Mesenchymal stem cell (in vitro differentiated cells and primary cell): Measurements from ENCODE around the gene DPF1.

Experiments
- DNase-seq: peaks from one replicate; pipeline ENCODE4 v3.0.0-alpha.2; 2013
- H2AFZ ChIP-seq: one replicate; pipeline ENCODE4 v1.6.1; 2013; ENCODE audit warnings: low read depth, mild to moderate bottlenecking, control low read depth, inconsistent platforms, low read length, moderate library complexity
- H2AK5ac ChIP-seq: 2 replicates; pipeline ENCODE4 v1.6.1; 2013; ENCODE audit warnings: low read length, moderate library complexity, mild to moderate bottlenecking, inconsistent platforms; ENCODE audit not compliant: severe bottlenecking
- H2BK120ac ChIP-seq: one replicate; pipeline ENCODE4 v1.6.1; 2013; ENCODE audit warnings: low read depth, mild to moderate bottlenecking, inconsistent platforms, low read length, moderate library complexity
- H2BK12ac ChIP-seq, 2 experiments: one replicate each; pipeline ENCODE4 v1.6.1; 2013; ENCODE audit warnings: inconsistent platforms in 2 of 2, low read length in 2 of 2, mild to moderate bottlenecking in 2 of 2, moderate library complexity in 2 of 2, control low read depth in 1 of 2
- H2BK15ac ChIP-seq: one replicate; pipeline ENCODE4 v1.6.1; 2013; ENCODE audit warnings: mild to moderate bottlenecking, low read depth, inconsistent platforms; ENCODE audit not compliant: poor library complexity, severe bottlenecking
- H2BK5ac ChIP-seq: 2 replicates; pipeline ENCODE4 v1.6.1; 2013; ENCODE audit warnings: low read depth, mild to moderate bottlenecking, low read length, control low read depth, inconsistent platforms; ENCODE audit not compliant: poor library complexity, severe bottlenecking
- H3K14ac ChIP-seq, 2 experiments: one replicate each; pipeline ENCODE4 v1.6.1; 2013; ENCODE audit warnings: inconsistent platforms in 2 of 2, low read length in 2 of 2, control low read depth in 1 of 2, mild to moderate bottlenecking in 1 of 2, moderate library complexity in 1 of 2
- H3K18ac ChIP-seq, 2 experiments: one replicate each; pipeline ENCODE4 v1.6.1; 2013; ENCODE audit warnings: inconsistent platforms in 2 of 2, low read length in 2 of 2, control low read depth in 1 of 2, low read depth in 1 of 2, mild to moderate bottlenecking in 1 of 2
- H3K23ac ChIP-seq, 2 experiments: one replicate each; pipeline ENCODE4 v1.6.1; 2013; ENCODE audit warnings: inconsistent platforms in 2 of 2, low read length in 2 of 2, mild to moderate bottlenecking in 2 of 2, moderate library complexity in 2 of 2, control low read depth in 1 of 2
- H3K27ac ChIP-seq: 2 replicates; pipeline ENCODE4 v1.5.1; 2013; ENCODE audit warnings: mild to moderate bottlenecking, moderate library complexity, low read length, control low read depth, inconsistent platforms; ENCODE audit not compliant: poor library complexity, severe bottlenecking
- H3K27me3 ChIP-seq, 2 experiments: 2 replicates each; pipeline versions ENCODE4 v1.6.1 to v1.7.0; 2013; ENCODE audit warnings: low read length in 2 of 2, mild to moderate bottlenecking in 2 of 2, moderate library complexity in 2 of 2, control low read depth in 1 of 2, inconsistent platforms in 1 of 2; ENCODE audit not compliant: control insufficient read depth in 1 of 2, insufficient read depth in 1 of 2
- H3K36me3 ChIP-seq, 2 experiments: 2 replicates each; pipeline versions ENCODE4 v1.6.1 to v1.7.0; 2013; ENCODE audit warnings: low read length in 2 of 2, control low read depth in 1 of 2, inconsistent platforms in 1 of 2, low read depth in 1 of 2, mild to moderate bottlenecking in 1 of 2; ENCODE audit not compliant: insufficient read depth in 2 of 2, control insufficient read depth in 1 of 2
- H3K4ac ChIP-seq, 2 experiments: one replicate each; pipeline ENCODE4 v1.6.1; 2013; ENCODE audit warnings: inconsistent platforms in 2 of 2, low read length in 2 of 2, mild to moderate bottlenecking in 2 of 2, moderate library complexity in 2 of 2, control low read depth in 1 of 2, low read depth in 1 of 2
- H3K4me1 ChIP-seq: 2 replicates; pipeline ENCODE4 v1.6.1; 2013; ENCODE audit warnings: low read depth, low read length, control low read depth; ENCODE audit not compliant: control insufficient read depth, insufficient read depth
- H3K4me2 ChIP-seq: 2 replicates; pipeline ENCODE4 v1.6.1; 2013; ENCODE audit warnings: low read length, mild to moderate bottlenecking, inconsistent platforms; ENCODE audit not compliant: poor library complexity, severe bottlenecking
- H3K4me3 ChIP-seq, 2 experiments: 2 replicates each; pipeline versions ENCODE4 v1.5.1 to v1.7.0; 2013; ENCODE audit warnings: low read length in 2 of 2, mild to moderate bottlenecking in 2 of 2, control low read depth in 1 of 2, low read depth in 1 of 2; ENCODE audit not compliant: insufficient read depth in 1 of 2
- H3K79me1 ChIP-seq: replicated peaks from 2 replicates; pipeline ENCODE4 v1.6.1; 2013; ENCODE audit warnings: mild to moderate bottlenecking, control low read depth, low read length, inconsistent platforms; ENCODE audit not compliant: poor library complexity, severe bottlenecking
- H3K9ac ChIP-seq: 2 replicates; pipeline ENCODE4 v1.7.0; 2013; ENCODE audit warnings: mild to moderate bottlenecking, low read length, moderate library complexity
- H3K9me3 ChIP-seq: 2 replicates; pipeline ENCODE4 v1.7.0; 2013; ENCODE audit warnings: mild to moderate bottlenecking, low read length; ENCODE audit not compliant: control insufficient read depth
- H4K8ac ChIP-seq: one replicate; pipeline ENCODE4 v1.6.1; 2013; ENCODE audit warnings: inconsistent platforms, mild to moderate bottlenecking, low read length, moderate library complexity
- H4K91ac ChIP-seq: one replicate; pipeline ENCODE4 v1.6.1; 2013; ENCODE audit warnings: mild to moderate bottlenecking, low read length, inconsistent platforms
- WGBS: methylation state at CpG from one replicate; pipeline ENCODE4 v1.1.7; 2013; ENCODE audit warnings: mixed read lengths; 5-methylcytosine and 5-hydroxymethylcytosine counted together

Gene DPF1

DNA sequence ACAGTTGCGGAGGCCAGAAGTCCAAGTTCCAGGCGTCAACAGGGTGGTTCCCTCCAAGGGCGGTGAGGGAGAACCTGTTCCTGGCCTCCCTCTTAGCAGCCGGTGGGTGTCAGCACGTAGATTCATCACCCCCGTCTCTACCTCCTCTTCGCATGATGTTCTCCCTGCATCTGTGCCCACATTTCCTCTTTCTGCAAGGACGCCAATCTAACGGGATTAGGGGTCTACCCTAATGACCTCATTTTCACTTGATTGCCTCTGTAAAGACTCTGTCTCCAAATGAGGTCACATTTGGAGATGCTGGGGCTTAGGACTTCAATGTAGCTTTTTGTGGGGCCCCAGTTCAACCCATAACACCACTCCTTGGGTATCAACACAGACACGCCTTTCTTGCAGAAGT, 38.5 kb downstream of the DPF1 start:
- H3K18ac ChIP-seq = no peak overlapping the region
- no peak for DNase-seq
- H3K4me1 ChIP-seq = peaks cover 7% of the 10 kb centered on the region
- no peak overlapping the region for H4K8ac ChIP-seq
- H2BK12ac ChIP-seq = no peak overlapping the region
- 98% methylated on average over 10 of the region's 10 CpGs for WGBS
- H3K4me3 ChIP-seq = no peak overlapping the region
- H3K4me2 ChIP-seq = no peak overlapping the region
- H3K23ac ChIP-seq = no peak overlapping the region
- peaks cover 37% of the 10 kb centered on the region for H3K79me1 ChIP-seq
- H3K9ac ChIP-seq = no peak overlapping the region
- H4K91ac ChIP-seq = no peak overlapping the region
- no peak overlapping the region for H2AFZ ChIP-seq
- H2BK5ac ChIP-seq = no peak overlapping the region
- H2BK120ac ChIP-seq = no peak overlapping the region
- H3K36me3 ChIP-seq = peaks cover 24 to 63% of the 10 kb centered on the region in 2 experiments
- no peaks in the 10 kb centered on the region for H3K27me3 ChIP-seq
- H3K4ac ChIP-seq = no peak overlapping the region
- H3K27ac ChIP-seq = no peak overlapping the region
- no peak overlapping the region for H2AK5ac ChIP-seq
- no peak overlapping the region for H2BK15ac ChIP-seq
- no peak overlapping the region for H3K14ac ChIP-seq
- peaks cover under 1% of the 10 kb centered on the region for H3K9me3 ChIP-seq

DNA sequence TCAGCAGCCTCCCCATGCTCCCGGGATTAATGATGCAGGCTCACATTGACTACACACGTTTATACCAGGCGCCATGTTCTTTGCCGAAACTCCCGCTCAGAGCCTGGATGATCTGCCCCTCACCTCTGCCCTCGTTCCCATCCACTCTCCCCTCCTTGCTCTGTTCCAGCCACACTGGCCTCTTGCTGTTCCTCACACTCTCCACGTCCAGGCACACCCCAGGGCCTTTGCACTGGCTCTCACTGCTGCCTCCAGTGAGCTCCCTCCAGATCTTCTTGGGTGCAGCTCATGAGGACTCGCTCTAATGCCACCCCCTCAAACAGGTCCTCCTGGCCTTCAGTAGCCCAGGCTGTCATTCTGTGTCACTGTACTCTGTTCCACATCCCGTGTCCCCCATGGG, 39.2 kb downstream of the DPF1 start:
- H3K36me3 ChIP-seq = peaks cover 29 to 63% of the 10 kb centered on the region in 2 experiments
- no peak overlapping the region for H2BK12ac ChIP-seq
- H2BK120ac ChIP-seq = no peak overlapping the region
- H3K4me1 ChIP-seq = peaks cover 5% of the 10 kb centered on the region
- H3K4ac ChIP-seq = no peak overlapping the region
- H3K27ac ChIP-seq = no peak overlapping the region
- peaks cover 32% of the 10 kb centered on the region for H3K79me1 ChIP-seq
- H3K14ac ChIP-seq = no peak overlapping the region
- H3K4me2 ChIP-seq = no peak overlapping the region
- H3K9me3 ChIP-seq = peaks cover 7% of the 10 kb centered on the region
- H2BK15ac ChIP-seq = no peak overlapping the region
- H4K91ac ChIP-seq = no peak overlapping the region
- WGBS = 96% methylated on average over 9 of the region's 9 CpGs
- H4K8ac ChIP-seq = no peak overlapping the region
- no peaks in the 10 kb centered on the region for H3K27me3 ChIP-seq
- no peak overlapping the region for H2BK5ac ChIP-seq
- no peak overlapping the region for H3K18ac ChIP-seq
- no peak overlapping the region for H3K23ac ChIP-seq
- H2AFZ ChIP-seq = no peak overlapping the region
- no peak overlapping the region for H3K9ac ChIP-seq
- H2AK5ac ChIP-seq = no peak overlapping the region
- no peak overlapping the region for H3K4me3 ChIP-seq
- DNase-seq = no peak

DNA sequence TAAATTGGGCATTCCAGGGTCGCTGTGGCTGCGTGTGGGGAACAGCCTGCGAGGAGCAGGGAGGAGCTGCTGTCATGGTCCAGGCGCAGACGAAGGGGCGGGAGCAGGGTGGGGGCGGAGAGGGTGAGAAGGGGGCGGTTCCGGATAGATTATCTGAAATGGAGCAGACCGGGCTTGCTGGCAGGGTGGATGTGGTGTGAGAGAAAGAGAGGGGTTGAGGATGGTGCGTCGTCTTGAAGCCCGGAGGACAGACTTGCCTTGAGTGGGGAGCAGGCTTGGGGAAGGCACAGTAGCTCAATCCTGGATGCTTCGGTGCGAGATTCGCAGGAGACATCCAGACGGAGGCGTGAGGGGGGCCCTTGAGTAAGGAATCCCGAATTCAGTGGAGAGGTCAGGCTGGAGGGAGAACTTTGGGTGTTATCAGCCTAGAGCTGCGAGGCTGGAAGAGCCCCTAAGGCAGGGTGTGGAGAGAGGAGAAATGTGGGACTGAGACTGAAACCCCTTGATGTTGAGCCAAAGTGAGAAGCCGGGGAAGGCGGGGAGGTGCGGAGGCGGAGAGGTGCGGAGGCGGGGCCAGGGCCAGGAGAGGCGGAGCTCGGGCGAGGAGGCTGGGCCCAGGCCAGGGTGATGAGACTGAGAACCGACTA, 40.6 kb downstream of the DPF1 start:
- 15% methylated on average over 30 of the region's 30 CpGs for WGBS
- H2BK15ac ChIP-seq = no peak overlapping the region
- H2AK5ac ChIP-seq = no peak overlapping the region
- no peak overlapping the region for H2AFZ ChIP-seq
- no peak overlapping the region for H3K18ac ChIP-seq
- no peak overlapping the region for H2BK120ac ChIP-seq
- H3K4me2 ChIP-seq = no peak overlapping the region
- H3K36me3 ChIP-seq = peaks cover 29 to 56% of the 10 kb centered on the region in 2 experiments
- H3K14ac ChIP-seq = no peak overlapping the region
- no peaks in the 10 kb centered on the region for H3K27me3 ChIP-seq
- peaks cover 28% of the 10 kb centered on the region for H3K79me1 ChIP-seq
- no peak overlapping the region for H4K8ac ChIP-seq
- DNase-seq = peak; percentile 25
- H3K4ac ChIP-seq = no peak overlapping the region
- H3K9ac ChIP-seq = peak overlapping the region; percentile 53
- H3K4me3 ChIP-seq = peak overlapping the region in 1 of 2 experiments; percentile 75
- no peak overlapping the region for H2BK12ac ChIP-seq
- no peak overlapping the region for H4K91ac ChIP-seq
- peaks cover 7% of the 10 kb centered on the region for H3K9me3 ChIP-seq
- H3K27ac ChIP-seq = no peak overlapping the region
- no peak overlapping the region for H2BK5ac ChIP-seq
- H3K4me1 ChIP-seq = peaks cover 3% of the 10 kb centered on the region
- no peak overlapping the region for H3K23ac ChIP-seq

DNA sequence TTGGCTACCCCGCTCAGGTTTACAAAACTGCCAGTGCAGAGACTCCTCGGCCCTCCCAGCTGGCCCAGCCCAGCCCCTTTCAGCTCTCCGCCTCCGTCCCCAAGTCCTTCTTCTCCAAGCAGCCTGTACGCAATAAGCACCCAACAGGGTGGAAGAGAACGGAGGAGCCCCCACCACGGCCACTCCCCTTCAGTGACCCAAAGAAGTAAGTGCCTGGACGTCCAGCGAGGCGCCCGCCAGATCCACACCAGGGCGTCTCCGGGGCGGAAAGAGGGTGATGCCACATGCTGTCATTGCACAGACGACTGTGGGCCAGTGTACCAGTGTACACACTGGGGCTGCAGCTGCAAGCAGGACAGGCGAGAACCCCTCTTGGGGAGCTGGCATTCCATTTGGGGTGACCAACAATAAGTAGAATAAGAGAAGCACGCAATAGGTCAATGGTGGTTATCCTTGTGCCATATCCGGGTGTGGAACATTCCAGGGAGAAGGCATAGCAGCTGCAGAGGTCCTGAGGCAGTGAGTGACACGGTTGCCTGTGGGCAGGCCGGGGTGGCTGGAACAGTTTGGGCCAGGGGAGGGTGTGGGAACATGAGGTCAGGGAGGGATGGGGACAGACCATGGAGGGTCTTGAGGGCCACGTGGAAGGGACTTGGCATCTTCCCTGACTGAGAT, 41.3 kb downstream of the DPF1 start:
- no peaks in the 10 kb centered on the region for H3K27me3 ChIP-seq
- H3K4me2 ChIP-seq = no peak overlapping the region
- H3K4ac ChIP-seq = no peak overlapping the region

More for the DNA sequence above, 41.3 kb downstream of the DPF1 start:
- Histone ChIP-seq H3K4me3 (no peak overlapping the region), H2AFZ (no peak overlapping the region), H4K8ac (no peak overlapping the region), H2AK5ac (no peak overlapping the region), H3K9me3 (peaks cover 7% of the 10 kb centered on the region), H3K23ac (no peak overlapping the region), H3K79me1 (peaks cover 31% of the 10 kb centered on the region), H3K14ac (no peak overlapping the region), H2BK12ac (no peak overlapping the region), H3K27ac (no peak overlapping the region), H4K91ac (no peak overlapping the region), H3K36me3 (peaks cover 29 to 63% of the 10 kb centered on the region in 2 experiments), H3K4me1 (peaks cover 3% of the 10 kb centered on the region), H2BK5ac (no peak overlapping the region), H3K18ac (no peak overlapping the region), H3K9ac (no peak overlapping the region), H2BK15ac (no peak overlapping the region), H2BK120ac (no peak overlapping the region)
- 83% methylated on average over 21 of the region's 21 CpGs for WGBS
- no peak for DNase-seq
